Thoracic aorta (tissue), 2 donors: Measurements from ENCODE around the gene ARL14EPL. TPM values are rescaled to one million over a fixed set of nuclear protein-coding genes. Genes with fewer than 3 reads are reported as not detected.

Source experiments
- ATAC-seq: fragments of 150-250 bp; one replicate; pipeline ENCODE4 v1.8.0; 2017; ENCODE audit warnings: low read depth; ENCODE audit not compliant: insufficient number of reproducible peaks, low FRiP score
- DNase-seq: peaks from one replicate; pipeline ENCODE4 v3.0.0-alpha.2; 2020; ENCODE audit warnings: low spot score
- H3K27ac ChIP-seq, 2 donors: fragments of 200-600 bp; sonication (generic); 1 replicate in 1 of 2; 2 replicates in 1 of 2; pipeline ENCODE4 v1.5.1; 2016; ENCODE audit warnings: mild to moderate bottlenecking in 2 of 2, moderate library complexity in 2 of 2
- H3K27me3 ChIP-seq: fragments of 200-600 bp; sonication (generic); replicated peaks from 2 replicates; pipeline ENCODE4 v1.6.0; 2016; ENCODE audit warnings: mild to moderate bottlenecking; ENCODE audit not compliant: insufficient read depth
- H3K36me3 ChIP-seq: fragments of 200-600 bp; sonication (generic); one replicate; pipeline ENCODE4 v1.5.1; 2016
- H3K4me1 ChIP-seq, 2 donors: fragments of 200-600 bp; sonication (generic); 1 replicate in 1 of 2; 2 replicates in 1 of 2; pipeline versions ENCODE4 v1.5.1 to v1.6.0; 2016; ENCODE audit warnings: low read depth in 2 of 2, mild to moderate bottlenecking in 1 of 2; ENCODE audit not compliant: control insufficient read depth in 1 of 2
- H3K4me3 ChIP-seq: fragments of 200-600 bp; sonication (generic); 2 replicates; pipeline ENCODE4 v1.5.1; 2016; ENCODE audit warnings: mild to moderate bottlenecking
- H3K9me3 ChIP-seq: fragments of 200-600 bp; sonication (generic); 2 replicates; pipeline ENCODE4 v1.5.1; 2016
- total RNA-seq, 2 donors: library from RNA; depleted of rRNA; stranded (reverse); fragments of >200 nt; gene quantifications; one replicate each; pipeline versions ENCODE4 v1.1.0 to v1.2.3, GENCODE V29; 2016
- TF ChIP-seq, protein P1 (sequence below): fragments of 200-600 bp; sonication (generic); IDR thresholded peaks from one replicate; pipeline ENCODE4 v1.5.1; 2019; ENCODE audit warnings: antibody characterized with exemption

Gene ARL14EPL
- total RNA-seq = 1 to 10 TPM in 1 of 2 donors, not detected in 1; 1.7 TPM

DNA sequence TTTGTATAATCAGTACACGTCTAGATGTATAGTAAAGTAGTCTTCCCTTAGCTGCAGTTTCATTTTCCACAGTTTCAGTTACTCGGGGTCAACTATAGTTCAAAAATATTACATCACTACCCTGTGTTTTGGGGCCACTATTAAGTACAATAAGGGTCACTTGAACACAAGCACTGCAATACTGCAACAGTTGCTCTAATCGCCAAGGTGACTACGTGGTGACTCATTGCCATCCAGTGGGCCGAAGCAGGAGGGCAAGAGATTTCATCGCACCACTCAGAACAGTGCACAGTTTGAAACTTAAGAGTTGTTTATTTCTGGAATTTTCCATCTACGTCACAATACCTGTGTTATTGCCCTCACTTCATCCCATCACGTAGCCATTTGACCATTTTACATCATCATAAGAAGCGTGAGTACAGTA, at the start of gene ARL14EPL:
Gene ARL14EPL, plus strand, starts transcription at position 379 of the 424 bp plus-strand sequence. CDS start 18,994 bp downstream, outside the sequence.
- ATAC-seq = peak; percentile 76
- Histone ChIP-seq H3K9me3 (no peaks in the 10 kb centered on the region), H3K27ac (no peak within 1 kb of the TSS), H3K27me3 (no peaks in the 10 kb centered on the region), H3K4me1 (no peaks in the 10 kb centered on the region), H3K36me3 (no peaks in the 10 kb centered on the region), H3K4me3 (no peak within 1 kb of the TSS)
- TF ChIP-seq, protein P1, sequence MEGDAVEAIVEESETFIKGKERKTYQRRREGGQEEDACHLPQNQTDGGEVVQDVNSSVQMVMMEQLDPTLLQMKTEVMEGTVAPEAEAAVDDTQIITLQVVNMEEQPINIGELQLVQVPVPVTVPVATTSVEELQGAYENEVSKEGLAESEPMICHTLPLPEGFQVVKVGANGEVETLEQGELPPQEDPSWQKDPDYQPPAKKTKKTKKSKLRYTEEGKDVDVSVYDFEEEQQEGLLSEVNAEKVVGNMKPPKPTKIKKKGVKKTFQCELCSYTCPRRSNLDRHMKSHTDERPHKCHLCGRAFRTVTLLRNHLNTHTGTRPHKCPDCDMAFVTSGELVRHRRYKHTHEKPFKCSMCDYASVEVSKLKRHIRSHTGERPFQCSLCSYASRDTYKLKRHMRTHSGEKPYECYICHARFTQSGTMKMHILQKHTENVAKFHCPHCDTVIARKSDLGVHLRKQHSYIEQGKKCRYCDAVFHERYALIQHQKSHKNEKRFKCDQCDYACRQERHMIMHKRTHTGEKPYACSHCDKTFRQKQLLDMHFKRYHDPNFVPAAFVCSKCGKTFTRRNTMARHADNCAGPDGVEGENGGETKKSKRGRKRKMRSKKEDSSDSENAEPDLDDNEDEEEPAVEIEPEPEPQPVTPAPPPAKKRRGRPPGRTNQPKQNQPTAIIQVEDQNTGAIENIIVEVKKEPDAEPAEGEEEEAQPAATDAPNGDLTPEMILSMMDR = peak; percentile 31
- DNase-seq = peak; percentile 9

DNA sequence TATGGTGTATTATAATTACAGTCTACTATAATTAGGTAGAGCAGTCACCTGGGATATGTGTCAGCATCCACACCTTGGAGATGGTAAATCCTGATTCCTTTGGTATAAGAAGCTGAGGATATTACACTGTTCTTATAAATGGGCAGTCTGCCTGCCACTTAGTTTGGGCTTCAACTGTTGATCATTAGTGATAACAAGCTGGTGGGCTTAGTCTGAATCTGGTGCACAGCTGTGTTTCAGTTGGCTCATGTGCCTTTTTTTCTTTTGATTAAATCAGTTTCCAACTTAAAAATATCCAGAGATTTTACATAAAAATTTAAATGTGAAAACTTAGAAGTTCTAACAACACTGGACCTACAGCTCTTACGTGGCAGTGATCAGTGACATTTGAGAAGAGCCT, 48.8 kb upstream of the ARL14EPL start:
- no peaks in the 10 kb centered on the region for H3K36me3 ChIP-seq
- no peaks in the 10 kb centered on the region for H3K27me3 ChIP-seq
- DNase-seq (no peak), ATAC-seq (no peak)
- H3K4me1 ChIP-seq = peaks cover 6 to 38% of the 10 kb centered on the region in 2 donors
- H3K4me3 ChIP-seq = no peak overlapping the region
- no peak overlapping the region for H3K27ac ChIP-seq
- TF ChIP-seq, protein P1 = no peak
- no peaks in the 10 kb centered on the region for H3K9me3 ChIP-seq

DNA sequence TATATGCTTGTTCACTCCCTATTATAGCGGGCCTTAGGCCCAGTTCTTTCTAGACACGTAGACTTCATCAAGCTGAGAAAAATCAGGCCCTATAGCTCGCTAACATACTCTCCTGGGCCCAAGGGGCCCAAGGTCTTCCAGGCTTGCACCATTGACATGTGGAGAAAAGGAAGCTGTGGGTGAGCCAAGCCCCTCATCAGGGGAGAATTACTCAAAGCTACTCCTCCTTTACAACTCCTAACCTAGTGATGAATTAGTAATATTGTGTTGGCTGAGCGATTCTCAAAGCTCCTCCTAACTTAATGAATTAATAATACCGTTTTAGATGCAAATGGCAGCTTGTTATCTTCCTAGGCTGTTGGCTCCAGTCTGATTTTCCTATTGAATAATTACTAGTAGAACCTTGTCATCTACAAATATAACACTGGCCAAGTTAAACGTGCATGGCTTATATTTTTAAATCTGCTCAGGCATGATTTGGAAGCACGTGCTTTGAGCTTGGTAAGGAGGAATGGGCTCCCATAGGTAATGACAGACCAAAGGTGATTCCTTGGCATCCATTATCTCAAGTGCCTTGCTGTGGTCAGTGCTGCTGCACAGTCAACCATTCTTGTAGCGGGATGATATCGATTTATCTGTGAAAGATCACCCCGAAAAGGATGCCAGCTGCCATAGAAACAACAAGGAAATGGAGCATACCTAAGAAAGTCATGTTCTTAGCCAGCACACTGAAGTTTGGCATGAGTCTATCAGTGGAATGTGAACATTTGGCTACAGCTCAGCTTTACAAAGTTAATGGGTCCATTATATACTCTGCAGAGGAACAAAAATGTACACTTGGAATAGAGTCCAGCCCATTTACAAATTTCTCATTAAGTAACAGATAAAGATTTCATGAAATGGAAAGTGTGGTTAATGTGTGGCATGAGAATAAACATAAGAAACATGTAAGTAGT, 46.2 kb upstream of the ARL14EPL start:
- ATAC-seq = peak; percentile 25

DNA sequence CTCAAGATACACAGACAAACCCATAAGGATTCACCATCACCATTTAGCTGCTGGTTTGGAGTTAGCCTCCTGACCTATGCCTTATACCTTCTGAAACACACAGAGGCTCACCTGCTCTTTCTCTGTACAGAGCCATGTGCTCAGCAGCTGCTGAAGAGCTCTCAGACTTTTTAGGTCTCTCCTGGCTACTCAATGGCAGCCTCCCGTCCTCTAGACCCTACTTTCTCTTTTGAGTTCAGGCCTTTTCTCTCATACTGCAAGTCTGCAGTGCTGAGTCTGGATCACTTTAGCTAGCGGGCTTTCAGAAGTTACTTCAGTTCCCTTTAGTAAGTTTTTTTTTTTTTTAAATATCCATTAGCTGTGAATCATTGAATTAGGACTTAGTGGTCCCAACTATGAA, 44.3 kb upstream of the ARL14EPL start:
- Histone ChIP-seq H3K27ac (no peak overlapping the region), H3K4me1 (peaks cover 5 to 23% of the 10 kb centered on the region in 2 donors)
- TF ChIP-seq, protein P1 = no peak

More for the DNA sequence above, 46.2 kb upstream of the ARL14EPL start:
- Histone ChIP-seq H3K4me1 (peaks cover 0 to 22% of the 10 kb centered on the region in 2 donors), H3K36me3 (no peaks in the 10 kb centered on the region), H3K27me3 (no peaks in the 10 kb centered on the region), H3K9me3 (no peaks in the 10 kb centered on the region), H3K4me3 (peak overlapping the region; percentile 51), H3K27ac (peak overlapping the region; percentile 16 to 59)
- TF ChIP-seq, protein P1 = no peak
- DNase-seq = no peak

DNA sequence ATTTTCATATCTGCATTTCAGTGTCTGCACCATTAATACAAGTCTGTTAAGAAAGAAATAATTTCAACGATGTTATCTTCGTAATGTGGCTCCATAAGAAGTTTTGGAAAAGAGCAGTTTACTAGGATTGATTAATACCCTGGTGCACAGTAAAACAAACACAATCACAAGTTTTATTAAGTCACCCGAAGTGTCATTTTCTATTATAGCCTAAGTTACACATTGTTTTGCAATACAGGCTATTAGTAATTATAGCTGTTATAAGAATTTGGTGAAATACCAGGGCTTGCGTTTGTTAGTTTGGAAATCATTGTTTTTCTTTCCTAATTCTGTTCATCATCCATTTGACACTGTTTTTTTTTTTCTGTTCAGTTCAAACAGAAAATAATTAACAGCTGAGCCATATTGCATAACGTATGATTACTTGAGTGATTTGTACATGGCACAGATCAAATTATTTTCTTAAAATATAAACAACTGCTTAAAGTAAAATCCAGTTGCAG, 39.4 kb upstream of the ARL14EPL start:
- Histone ChIP-seq H3K36me3 (no peaks in the 10 kb centered on the region), H3K4me1 (peaks cover 5 to 11% of the 10 kb centered on the region in 2 donors), H3K4me3 (no peak overlapping the region), H3K27me3 (no peaks in the 10 kb centered on the region), H3K27ac (no peak overlapping the region), H3K9me3 (no peaks in the 10 kb centered on the region)
- ATAC-seq = no peak
- DNase-seq = no peak
- TF ChIP-seq, protein P1 = no peak

More for the DNA sequence above, 44.3 kb upstream of the ARL14EPL start:
- DNase-seq (no peak), ATAC-seq (no peak)
- Histone ChIP-seq H3K36me3 (no peaks in the 10 kb centered on the region), H3K27me3 (no peaks in the 10 kb centered on the region), H3K9me3 (no peaks in the 10 kb centered on the region), H3K4me3 (no peak overlapping the region)
